ENCODE data around the gene WNT7A.

The WNT7A gene

GRCh38 chr3:13844911-13845310, 35.0 kb downstream of the WNT7A start:
- no peak for DNase-seq

GRCh38 chr3:13844286-13844685, 35.6 kb downstream of the WNT7A start:
- DNase-seq, result no peak

DNA sequence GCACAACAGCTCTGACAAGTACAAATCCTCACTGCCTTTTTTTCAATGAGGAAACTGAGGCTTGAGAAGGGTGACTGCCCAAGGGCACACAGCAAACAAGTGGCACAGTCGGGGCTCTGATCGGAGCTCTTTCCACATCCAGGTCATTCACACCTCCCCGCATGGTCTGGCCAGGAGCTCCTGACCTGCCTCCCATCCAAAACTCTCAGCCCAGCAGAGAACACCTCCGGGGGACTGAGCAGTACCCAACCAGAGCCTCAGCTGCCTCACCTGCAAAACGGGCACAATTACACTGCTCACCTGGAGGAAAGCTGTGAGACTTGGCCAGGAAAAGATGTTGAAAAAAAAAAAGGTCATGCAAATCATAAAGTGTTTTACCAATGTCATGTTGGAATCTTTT, 36.5 kb downstream of the WNT7A start:
- no peak for DNase-seq

GRCh38 chr3:13842226-13842625, 37.6 kb downstream of the WNT7A start:
- DNase-seq, result no peak

DNA sequence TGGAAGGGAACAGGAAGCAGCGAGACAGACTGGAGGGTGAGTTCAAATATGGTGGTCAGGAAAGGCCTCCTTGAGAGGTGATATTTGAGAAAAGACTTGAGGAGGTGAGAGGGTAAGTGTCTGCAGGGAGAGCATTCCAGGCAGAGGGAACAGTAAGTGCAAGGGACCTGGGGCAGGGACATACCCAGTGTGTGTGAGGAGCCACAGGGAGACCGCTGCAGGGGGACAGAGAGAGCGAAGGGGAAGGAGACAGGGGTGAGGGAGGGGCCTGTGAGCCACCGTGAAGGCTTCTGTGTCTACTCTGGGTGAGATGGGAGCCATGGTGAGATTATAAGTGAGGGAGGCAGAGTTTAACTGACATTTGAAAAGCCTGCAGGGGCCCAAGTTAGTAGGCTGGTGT, 38.0 kb downstream of the WNT7A start:
- no peak for DNase-seq

- DNase-seq, result no peak
These were observed 38.7 kb downstream of the WNT7A start for GRCh38 chr3:13841141-13841540.

- no peak for DNase-seq
These were observed 39.4 kb downstream of the WNT7A start for GRCh38 chr3:13840456-13840855.

- DNase-seq, result no peak
These were observed 40.0 kb downstream of the WNT7A start for GRCh38 chr3:13839726-13840340.

- no peak for DNase-seq
These were observed 40.6 kb downstream of the WNT7A start for GRCh38 chr3:13839253-13839652.

DNA sequence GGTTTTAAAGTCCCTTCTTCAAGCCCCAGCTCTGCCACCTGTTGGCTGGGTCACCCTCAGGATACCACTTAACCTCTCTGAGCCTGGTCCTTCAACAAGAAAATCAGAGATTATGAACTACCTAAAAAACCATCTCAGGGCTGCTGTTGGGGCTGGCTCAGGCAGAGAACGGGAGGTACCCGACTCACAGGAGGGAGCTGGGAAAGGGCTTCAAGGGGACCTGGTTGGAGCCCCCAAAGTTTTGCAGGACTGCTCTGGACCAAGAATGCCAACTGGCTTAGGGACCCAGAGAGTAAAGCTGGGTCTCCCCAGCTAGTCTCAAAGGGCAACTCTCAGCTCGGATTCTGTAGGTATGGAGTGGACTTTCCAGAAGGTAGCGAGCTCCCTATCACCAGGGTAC, 41.5 kb downstream of the WNT7A start:
- no peak for DNase-seq

DNA sequence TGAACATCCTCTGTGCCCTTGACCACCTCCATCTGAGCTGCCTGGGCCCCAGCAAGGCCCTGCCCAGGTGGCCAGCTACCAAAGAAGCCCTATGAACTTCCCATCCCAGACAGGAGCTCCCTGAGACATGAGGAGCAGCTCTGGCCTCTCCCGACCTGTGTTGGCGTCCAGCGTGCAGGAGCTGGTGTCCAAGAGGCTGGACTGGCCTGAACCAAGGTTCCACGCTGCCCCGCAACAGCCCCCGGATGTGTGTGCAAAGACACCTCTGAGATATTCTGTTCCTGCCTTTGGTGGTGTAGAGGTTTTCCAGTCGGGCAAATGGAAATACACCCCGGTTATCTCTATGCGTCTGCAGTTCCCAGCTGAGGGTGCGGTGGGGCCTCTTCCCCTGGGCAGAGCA, 42.1 kb downstream of the WNT7A start:
- no peak for DNase-seq

DNA sequence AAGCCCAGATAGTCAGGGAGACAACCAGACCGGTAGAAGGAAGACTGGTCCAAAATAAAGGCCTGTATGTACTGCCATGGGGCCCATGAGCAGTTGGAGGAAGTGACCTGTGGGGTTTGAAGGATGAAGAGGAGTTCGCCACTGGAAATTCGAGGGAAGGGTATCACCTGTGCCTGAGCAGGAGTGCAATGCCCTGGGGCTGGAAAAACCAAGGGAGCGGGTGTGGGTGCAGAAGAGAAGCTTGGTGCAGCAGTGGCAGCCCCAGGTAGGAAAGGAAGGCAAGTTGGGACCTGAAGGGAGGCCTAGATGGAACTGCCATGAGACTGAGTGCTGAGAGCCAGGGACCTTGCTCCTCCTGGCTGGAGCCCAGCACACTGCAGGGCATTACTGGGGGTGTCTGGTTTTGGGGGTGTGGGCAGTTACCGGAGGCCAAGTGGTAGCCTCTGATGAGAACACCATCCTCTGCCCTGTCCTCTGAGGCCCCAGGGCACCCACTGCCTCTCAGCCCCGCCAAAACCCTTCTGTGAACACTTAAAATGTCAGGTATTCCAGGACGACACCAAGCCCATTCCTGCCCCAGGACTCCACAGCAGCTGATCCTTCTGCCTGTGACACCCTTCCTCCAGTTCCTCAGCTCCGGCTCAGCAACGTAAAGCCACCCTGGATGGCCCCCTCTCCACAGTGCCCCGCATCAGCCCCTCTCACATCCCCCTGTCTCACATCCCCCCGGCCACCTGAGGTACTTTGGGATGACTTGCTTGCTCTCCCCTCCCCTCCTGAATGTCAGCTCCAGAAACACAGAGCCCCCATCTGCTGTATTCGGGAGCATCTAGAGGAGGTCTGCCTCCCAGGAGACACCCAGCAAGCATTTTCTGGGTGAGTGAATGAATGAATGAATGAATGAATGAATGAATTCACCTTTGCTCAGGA, 42.9 kb downstream of the WNT7A start:
- no peak for DNase-seq

GRCh38 chr3:13835246-13835645, 44.6 kb downstream of the WNT7A start:
- no peak for DNase-seq

DNA sequence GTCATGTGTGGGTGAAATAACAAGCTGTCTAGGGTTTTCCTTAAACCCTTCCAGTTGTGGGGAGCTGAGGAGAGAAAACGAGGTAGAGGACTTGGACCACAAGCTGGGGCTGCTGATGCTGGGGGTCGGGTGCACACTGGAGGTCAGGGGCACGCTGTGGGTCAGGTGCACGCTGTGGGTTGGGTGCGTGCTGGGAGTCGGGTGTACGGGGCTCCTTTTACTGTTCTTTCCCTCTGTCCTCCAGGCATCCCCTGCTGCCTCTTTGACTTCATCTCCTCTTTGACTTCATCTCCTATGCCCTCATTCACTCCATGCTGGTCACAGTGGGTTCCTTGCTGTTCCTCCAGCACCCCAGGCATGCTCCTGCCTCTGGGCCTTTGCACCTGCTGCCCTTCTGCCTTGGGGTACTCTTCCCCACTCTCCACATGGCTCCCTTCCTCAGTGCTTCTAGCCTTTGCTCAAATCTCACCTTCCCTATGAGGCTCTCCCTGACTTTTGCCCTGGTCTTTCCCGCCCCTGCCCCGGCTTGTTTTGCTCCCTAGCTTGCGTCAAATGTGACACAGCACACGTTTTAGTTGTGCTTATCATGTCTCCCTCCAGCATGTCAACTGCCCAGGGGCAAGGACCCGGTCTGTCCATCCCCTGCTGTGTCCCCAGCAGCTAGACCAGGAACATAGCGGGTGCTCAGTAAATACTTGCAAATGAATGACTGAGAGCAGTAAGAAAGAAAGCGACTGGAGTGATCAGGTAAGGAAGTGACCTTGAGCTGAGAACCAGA, 45.4 kb downstream of the WNT7A start:
- no peak for DNase-seq

DNA sequence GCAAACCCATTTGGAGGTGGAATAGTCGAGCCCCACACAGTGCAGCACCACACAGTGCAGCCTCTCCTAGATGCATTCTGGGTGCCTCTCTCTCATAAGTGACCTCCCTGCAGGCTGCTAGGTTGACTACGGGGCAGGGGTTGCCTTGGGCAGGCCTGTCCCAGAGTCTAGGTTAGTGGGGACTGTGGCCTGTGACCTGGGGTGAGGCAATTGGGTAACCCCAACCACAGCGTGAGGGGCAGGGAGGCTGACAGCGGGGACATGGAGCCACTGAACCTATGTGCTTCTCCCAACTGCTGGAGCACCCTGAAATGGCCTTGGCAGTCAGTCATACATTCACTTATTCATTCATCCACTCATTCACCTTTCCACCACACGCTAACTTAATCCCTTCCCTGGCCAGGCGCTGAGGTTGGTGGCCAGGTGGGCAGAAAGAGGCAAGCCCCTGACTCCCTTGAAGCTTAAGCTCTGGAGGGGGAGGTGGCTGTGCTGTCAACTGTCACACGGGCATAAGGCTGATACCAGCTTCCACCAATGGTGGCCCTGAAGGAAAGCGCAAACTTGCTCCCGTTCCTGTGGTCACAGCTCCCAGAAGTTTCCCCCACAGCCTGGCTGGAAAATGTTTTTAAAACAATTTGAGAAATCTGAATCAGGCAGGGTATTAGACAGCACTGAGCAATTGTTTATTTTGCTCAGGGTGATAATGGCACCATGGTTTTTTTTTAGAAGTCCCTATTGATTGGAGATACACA, 46.2 kb downstream of the WNT7A start:
- no peak for DNase-seq

DNA sequence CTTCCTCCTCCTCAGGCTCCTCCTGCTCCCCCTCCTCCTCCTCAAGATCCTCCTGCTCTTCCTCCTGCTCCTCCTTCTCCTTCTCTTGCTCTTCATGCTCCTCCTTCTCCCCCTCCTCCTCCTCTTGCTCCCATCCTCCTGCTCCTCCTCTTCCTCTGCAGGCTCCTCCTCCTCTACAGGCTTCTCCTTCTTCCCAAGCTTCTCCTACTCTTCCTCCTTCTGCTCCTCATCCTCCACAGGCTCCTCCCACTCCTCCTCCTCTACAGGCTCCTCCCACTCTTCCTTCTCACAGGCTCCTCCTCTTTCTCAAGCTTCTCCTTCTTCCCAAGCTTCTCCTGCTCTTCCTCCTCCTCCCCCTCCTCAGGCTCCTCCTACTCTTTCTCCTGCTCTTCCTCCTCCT, 47.7 kb downstream of the WNT7A start:
- DNase-seq, result no peak

GRCh38 chr3:13831386-13831996, 48.4 kb downstream of the WNT7A start:
- no peak for DNase-seq

DNA sequence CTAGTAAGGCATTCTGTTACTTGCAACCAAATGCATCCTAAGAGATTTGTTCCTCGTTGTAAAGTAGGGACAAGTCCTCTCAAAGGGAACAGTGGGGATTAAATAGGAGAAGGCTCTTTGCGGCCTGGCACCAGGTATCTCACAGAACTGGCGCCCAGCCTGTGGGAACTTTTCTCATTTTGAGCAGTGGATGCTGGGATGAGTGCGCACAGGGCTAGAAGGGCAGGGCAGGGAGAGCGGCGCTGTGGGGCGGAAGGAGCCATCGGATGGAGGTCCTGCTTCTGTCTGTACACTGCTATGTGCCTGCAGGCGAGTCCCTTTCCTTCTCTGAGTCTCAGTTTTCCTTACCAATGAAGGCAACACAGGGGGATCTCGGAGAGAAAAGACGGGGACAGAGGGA, 50.6 kb downstream of the WNT7A start:
- DNase-seq, result no peak

GRCh38 chr3:13828501-13829265, 51.2 kb downstream of the WNT7A start:
- DNase-seq, result no peak

DNA sequence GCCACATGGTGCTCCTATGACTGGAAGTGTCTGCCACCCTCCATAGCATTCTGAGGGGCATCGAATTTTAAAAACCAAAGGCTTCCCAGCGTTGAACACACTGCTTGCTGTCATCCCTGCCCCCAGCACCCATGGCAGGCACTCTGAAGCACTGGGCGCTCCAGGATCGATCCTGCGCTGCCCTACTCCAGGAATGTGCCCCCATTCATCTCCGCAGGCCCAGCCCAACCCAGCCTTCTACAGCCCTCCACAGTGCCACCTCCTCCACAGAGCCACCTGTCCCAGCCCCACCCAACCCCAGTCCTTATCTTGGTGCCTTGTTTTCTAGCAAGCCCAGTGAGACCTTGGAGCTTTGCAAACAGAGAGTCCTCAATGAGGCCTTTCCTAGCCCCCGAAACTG, 52.2 kb downstream of the WNT7A start:
- no peak for DNase-seq

- DNase-seq, result no peak
These were observed 52.6 kb downstream of the WNT7A start for GRCh38 chr3:13827256-13827655.

DNA sequence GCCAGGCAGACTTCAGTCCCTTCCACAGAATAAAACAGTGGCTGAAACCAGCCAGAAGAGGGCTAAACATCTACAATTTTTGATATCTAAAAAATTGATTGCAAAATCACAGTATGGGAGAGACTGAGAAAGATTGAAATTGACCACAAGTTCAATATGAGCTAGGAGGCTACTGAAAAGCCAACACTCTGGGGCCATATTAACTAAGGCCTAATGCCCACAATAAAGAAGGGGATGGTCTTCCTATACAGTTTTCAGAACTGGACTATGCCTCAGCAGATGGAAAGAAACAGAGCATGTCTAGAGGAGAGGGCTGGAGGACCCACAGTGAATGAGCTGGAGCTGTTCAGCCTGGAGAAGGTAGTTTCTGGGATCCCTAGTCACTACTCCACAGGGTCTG, 53.2 kb downstream of the WNT7A start:
- no peak for DNase-seq

Measured in CD4-positive, alpha-beta T cell treated with Interleukin-6 for 4 hours (primary cell).